ENCODE data around the gene ATP13A2. TPM values are rescaled to one million over a fixed set of nuclear protein-coding genes. Genes with fewer than 3 reads are reported as not detected.

ATP13A2 gene
- total and polyA plus RNA-seq, 2 experiments from 2014 or later: 29.6 to 32.4 TPM

- H4K20me1 ChIP-seq (ENCODE audit: insufficient read depth): no peaks in the 10 kb centered on the region
- H3K79me2 ChIP-seq (ENCODE audit: insufficient read depth): peaks cover 60% of the 10 kb centered on the region
- H3K4me3 ChIP-seq: no peak overlapping the region
- no peak overlapping the region for H3K4me2 ChIP-seq (ENCODE audit: unreplicated experiment)
- no peaks in the 10 kb centered on the region for H3F3A ChIP-seq (ENCODE audit: insufficient read depth)
- H2AFZ ChIP-seq: no peak overlapping the region
- H3K27me3 ChIP-seq (replicated peaks; ENCODE audit: insufficient read depth): no peaks in the 10 kb centered on the region
- no peaks in the 10 kb centered on the region for H3K4me1 ChIP-seq (ENCODE audit: insufficient read depth)
- 98 to 100% methylated on average over 1 of the region's 1 CpG for WGBS, 2 experiments (ENCODE audit: low coverage in 1 of 2, low lambda C conversion rate in 2 of 2, missing lambda C conversion rate in 2 of 2)
- DNase-seq: no peak
- H3K27ac ChIP-seq: no peak overlapping the region
- in situ Hi-C loops (cut with MboI): loop anchor here (5.0 kb wide), 1 partner anchor 78 kb away; no protein-coding TSS in a partner anchor
- peaks cover 47% of the 10 kb centered on the region for H3K36me3 ChIP-seq (ENCODE audit: low read depth)
- no peaks in the 10 kb centered on the region for H3K9me2 ChIP-seq (ENCODE audit: insufficient read depth)
- H3K9me3 ChIP-seq (ENCODE audit: low read depth): no peaks in the 10 kb centered on the region
- TF ChIP-seq EZH2phosphoT487 (IDR thresholded peaks at IDR 0.05; ENCODE audit: insufficient read depth, low read depth) (no peak), EZH2 (IDR thresholded peaks at IDR 0.05; ENCODE audit: insufficient read depth, poor library complexity, severe bottlenecking) (no peak)
- H3K9ac ChIP-seq: no peak overlapping the region
Measured at GRCh38 chr1:17040135-17040534, 28.4 kb upstream of the ATP13A2 start.

DNA sequence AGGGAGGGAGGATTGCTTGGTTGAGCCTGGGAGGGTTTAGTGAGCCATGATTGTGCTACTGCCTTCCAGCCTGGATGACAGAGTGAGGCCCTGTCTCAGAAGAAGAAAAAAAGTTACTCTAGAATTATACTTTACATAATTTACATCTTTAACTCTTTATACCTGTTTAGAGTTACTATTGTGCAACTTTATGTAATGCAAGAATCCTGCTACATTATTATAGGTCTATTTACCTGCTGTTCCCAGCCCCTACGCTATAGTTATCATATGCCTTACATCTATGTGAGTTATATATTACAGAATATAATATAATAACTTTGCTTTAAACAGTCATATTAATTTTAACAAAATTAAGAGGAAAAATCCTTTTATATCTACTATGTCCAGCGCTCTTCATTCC is 27.8 kb upstream of the ATP13A2 start:
- no peak overlapping the region for H3K9ac ChIP-seq
- H3K27me3 ChIP-seq (replicated peaks; ENCODE audit: insufficient read depth): no peaks in the 10 kb centered on the region
- H3K79me2 ChIP-seq (ENCODE audit: insufficient read depth): peaks cover 60% of the 10 kb centered on the region
- H3K27ac ChIP-seq: no peak overlapping the region
- peaks cover 41% of the 10 kb centered on the region for H3K36me3 ChIP-seq (ENCODE audit: low read depth)
- no peaks in the 10 kb centered on the region for H4K20me1 ChIP-seq (ENCODE audit: insufficient read depth)
- no peaks in the 10 kb centered on the region for H3K9me3 ChIP-seq (ENCODE audit: low read depth)
- TF ChIP-seq EZH2phosphoT487 (IDR thresholded peaks at IDR 0.05; ENCODE audit: insufficient read depth, low read depth): no peak
- TF ChIP-seq EZH2 (IDR thresholded peaks at IDR 0.05; ENCODE audit: insufficient read depth, poor library complexity, severe bottlenecking): no peak
- H3K4me3 ChIP-seq: no peak overlapping the region
- no peak overlapping the region for H2AFZ ChIP-seq
- no peaks in the 10 kb centered on the region for H3F3A ChIP-seq (ENCODE audit: insufficient read depth)
- no peak for DNase-seq
- in situ Hi-C loops (cut with MboI): no loop called here
- H3K4me1 ChIP-seq (ENCODE audit: insufficient read depth): no peaks in the 10 kb centered on the region
- no peaks in the 10 kb centered on the region for H3K9me2 ChIP-seq (ENCODE audit: insufficient read depth)
- H3K4me2 ChIP-seq (ENCODE audit: unreplicated experiment): no peak overlapping the region
- 96 to 98% methylated on average over 2 of the region's 2 CpGs for WGBS, 2 experiments (ENCODE audit: low coverage in 1 of 2, low lambda C conversion rate in 2 of 2, missing lambda C conversion rate in 2 of 2)

- Histone ChIP-seq H3F3A (ENCODE audit: insufficient read depth) (peaks cover 4% of the 10 kb centered on the region; the same call in 1 of the 2 replicates), H2AFZ (no peak overlapping the region), H3K36me3 (ENCODE audit: low read depth) (peaks cover 29% of the 10 kb centered on the region), H3K4me2 (ENCODE audit: unreplicated experiment) (no peak overlapping the region), H4K20me1 (ENCODE audit: insufficient read depth) (no peaks in the 10 kb centered on the region), H3K27ac (no peak overlapping the region), H3K9me2 (ENCODE audit: insufficient read depth) (no peaks in the 10 kb centered on the region), H3K4me1 (ENCODE audit: insufficient read depth) (peaks cover 4% of the 10 kb centered on the region), H3K4me3 (no peak overlapping the region), H3K9me3 (ENCODE audit: low read depth) (no peaks in the 10 kb centered on the region), H3K79me2 (ENCODE audit: insufficient read depth) (peaks cover 27% of the 10 kb centered on the region; the same call in 1 of the 2 replicates), H3K27me3 (replicated peaks; ENCODE audit: insufficient read depth) (no peaks in the 10 kb centered on the region), H3K9ac (no peak overlapping the region)
- TF ChIP-seq EZH2 (IDR thresholded peaks at IDR 0.05; ENCODE audit: insufficient read depth, poor library complexity, severe bottlenecking) (no peak), EZH2phosphoT487 (IDR thresholded peaks at IDR 0.05; ENCODE audit: insufficient read depth, low read depth) (no peak)
- no peak for DNase-seq
- in situ Hi-C loops (cut with MboI): no loop called here
- 61 to 70% methylated on average over 4 of the region's 4 CpGs for WGBS, 2 experiments (ENCODE audit: low coverage in 1 of 2, low lambda C conversion rate in 2 of 2, missing lambda C conversion rate in 2 of 2)
Measured at GRCh38 chr1:17033481-17033880, 21.8 kb upstream of the ATP13A2 start.

GRCh38 chr1:17032741-17033140 is 21.0 kb upstream of the ATP13A2 start:
- in situ Hi-C loops (cut with MboI): no loop called here
- DNase-seq: no peak
- H3K9ac ChIP-seq: no peak overlapping the region
- no peaks in the 10 kb centered on the region for H4K20me1 ChIP-seq (ENCODE audit: insufficient read depth)
- 67 to 84% methylated on average over 3 of the region's 3 CpGs for WGBS, 2 experiments (ENCODE audit: low coverage in 1 of 2, low lambda C conversion rate in 2 of 2, missing lambda C conversion rate in 2 of 2)
- no peak overlapping the region for H3K4me2 ChIP-seq (ENCODE audit: unreplicated experiment)
- H3K9me3 ChIP-seq (ENCODE audit: low read depth): no peaks in the 10 kb centered on the region
- H3K27ac ChIP-seq: no peak overlapping the region
- no peak overlapping the region for H2AFZ ChIP-seq
- H3K4me3 ChIP-seq: no peak overlapping the region
- peaks cover 27% of the 10 kb centered on the region; the same call in 1 of the 2 replicates for H3K79me2 ChIP-seq (ENCODE audit: insufficient read depth)
- H3K36me3 ChIP-seq (ENCODE audit: low read depth): peaks cover 25% of the 10 kb centered on the region; the same call in 1 of the 2 replicates
- H3F3A ChIP-seq (ENCODE audit: insufficient read depth): peaks cover 10% of the 10 kb centered on the region
- no peaks in the 10 kb centered on the region for H3K27me3 ChIP-seq (replicated peaks; ENCODE audit: insufficient read depth)
- no peak for TF ChIP-seq EZH2phosphoT487 (IDR thresholded peaks at IDR 0.05; ENCODE audit: insufficient read depth, low read depth)
- no peak for TF ChIP-seq EZH2 (IDR thresholded peaks at IDR 0.05; ENCODE audit: insufficient read depth, poor library complexity, severe bottlenecking)
- no peaks in the 10 kb centered on the region for H3K9me2 ChIP-seq (ENCODE audit: insufficient read depth)
- H3K4me1 ChIP-seq (ENCODE audit: insufficient read depth): peaks cover 12% of the 10 kb centered on the region
